Activated CD4-positive, alpha-beta memory T cell treated with anti-CD3 and anti-CD28 coated beads, Interleukin-2, amount 10 ng/mL, durations not matched to agents 7 days and 5 days (primary cell): ENCODE measurements around the gene KNG1. TPM values are rescaled to one million over a fixed set of nuclear protein-coding genes. Genes with fewer than 3 reads are reported as not detected.

Source experiments
- CTCF ChIA-PET: fragments of 350-600 bp; sonication (Branson Sonifier 250); formaldehyde crosslinking; loops from one replicate; lab custom pipeline; 2021; ENCODE audit warnings: antibody characterized with exemption, inconsistent platforms; lab: Charles Lee
- POLR2A ChIA-PET: fragments of 350-600 bp; sonication (Branson Sonifier 250); formaldehyde crosslinking; loops from one replicate; lab custom pipeline; 2021; ENCODE audit warnings: antibody characterized with exemption; lab: Charles Lee
- DNase-seq: peaks from one replicate; pipeline ENCODE4 v3.0.0-alpha.2; 2020
- H3K27ac Mint-ChIP-seq: one replicate; pipeline ENCODE4 v1.8.0; 2021; ENCODE audit warnings: mild to moderate bottlenecking, mixed read lengths
- H3K27me3 Mint-ChIP-seq: one replicate; pipeline ENCODE4 v1.8.0; 2021; ENCODE audit warnings: mixed read lengths
- H3K36me3 Mint-ChIP-seq: one replicate; pipeline ENCODE4 v1.8.0; 2021; ENCODE audit warnings: low read depth, mixed read lengths
- H3K4me1 Mint-ChIP-seq: one replicate; pipeline ENCODE4 v1.8.0; 2021; ENCODE audit warnings: mixed read lengths
- H3K4me3 Mint-ChIP-seq: one replicate; pipeline ENCODE4 v1.8.0; 2021; ENCODE audit warnings: mild to moderate bottlenecking, mixed read lengths
- H3K9me3 Mint-ChIP-seq: one replicate; pipeline ENCODE4 v1.8.0; 2021; ENCODE audit warnings: mixed read lengths
- total RNA-seq, 2 experiments: library from RNA; stranded (reverse); gene quantifications; one replicate each; pipeline ENCODE4 v1.2.3, GENCODE V29; 2021

The KNG1 gene
- total RNA-seq, 2 experiments from 2014 or later = not detected

DNA sequence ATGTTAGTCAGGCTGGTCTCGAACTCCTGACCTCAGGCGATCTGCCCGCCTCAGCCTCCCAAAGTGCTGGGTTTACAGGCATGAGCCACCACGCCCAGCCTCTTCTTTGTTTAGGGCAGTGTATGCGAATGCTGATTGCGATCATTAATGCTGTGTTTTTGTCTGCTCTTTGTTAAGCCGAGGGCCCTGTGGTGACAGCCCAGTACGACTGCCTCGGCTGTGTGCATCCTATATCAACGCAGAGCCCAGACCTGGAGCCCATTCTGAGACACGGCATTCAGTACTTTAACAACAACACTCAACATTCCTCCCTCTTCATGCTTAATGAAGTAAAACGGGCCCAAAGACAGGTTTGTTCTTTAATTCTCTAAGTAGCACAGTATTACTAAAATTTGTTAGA, 7.8 kb downstream of the KNG1 start:
- H3K4me1 Mint-ChIP-seq = no peaks in the 10 kb centered on the region
- POLR2A ChIA-PET = no interaction called here

DNA sequence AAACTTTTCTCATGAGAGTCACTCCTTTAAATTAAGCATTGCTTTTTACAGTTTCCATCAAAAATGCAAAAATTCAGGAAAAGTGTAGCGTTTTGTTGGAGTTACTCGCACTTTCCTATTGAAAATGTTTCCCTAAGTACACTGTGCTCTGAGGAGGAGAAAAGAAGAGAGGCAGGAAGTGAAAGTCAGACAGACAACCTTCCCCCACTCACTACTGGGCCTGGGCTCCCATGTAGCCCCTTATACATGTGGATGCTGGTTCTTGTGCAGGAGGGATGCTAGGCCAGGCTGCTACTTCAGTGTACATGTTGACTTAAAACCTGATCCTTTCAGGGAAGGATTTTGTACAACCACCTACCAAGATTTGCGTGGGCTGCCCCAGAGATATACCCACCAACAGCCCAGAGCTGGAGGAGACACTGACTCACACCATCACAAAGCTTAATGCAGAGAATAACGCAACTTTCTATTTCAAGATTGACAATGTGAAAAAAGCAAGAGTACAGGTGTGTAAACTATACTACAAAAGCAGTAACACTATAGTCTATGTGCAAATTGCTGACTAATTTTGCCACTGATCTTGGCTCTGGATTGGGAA, 15.1 kb downstream of the KNG1 start:
- H3K36me3 Mint-ChIP-seq = no peaks in the 10 kb centered on the region

More for the DNA sequence above, 7.8 kb downstream of the KNG1 start:
- H3K4me3 Mint-ChIP-seq = no peak overlapping the region
- CTCF ChIA-PET = no interaction called here
- no peaks in the 10 kb centered on the region for H3K36me3 Mint-ChIP-seq
- H3K27ac Mint-ChIP-seq = no peak overlapping the region
- H3K9me3 Mint-ChIP-seq = no peaks in the 10 kb centered on the region
- DNase-seq = no peak
- H3K27me3 Mint-ChIP-seq = peaks cover 14% of the 10 kb centered on the region

DNA sequence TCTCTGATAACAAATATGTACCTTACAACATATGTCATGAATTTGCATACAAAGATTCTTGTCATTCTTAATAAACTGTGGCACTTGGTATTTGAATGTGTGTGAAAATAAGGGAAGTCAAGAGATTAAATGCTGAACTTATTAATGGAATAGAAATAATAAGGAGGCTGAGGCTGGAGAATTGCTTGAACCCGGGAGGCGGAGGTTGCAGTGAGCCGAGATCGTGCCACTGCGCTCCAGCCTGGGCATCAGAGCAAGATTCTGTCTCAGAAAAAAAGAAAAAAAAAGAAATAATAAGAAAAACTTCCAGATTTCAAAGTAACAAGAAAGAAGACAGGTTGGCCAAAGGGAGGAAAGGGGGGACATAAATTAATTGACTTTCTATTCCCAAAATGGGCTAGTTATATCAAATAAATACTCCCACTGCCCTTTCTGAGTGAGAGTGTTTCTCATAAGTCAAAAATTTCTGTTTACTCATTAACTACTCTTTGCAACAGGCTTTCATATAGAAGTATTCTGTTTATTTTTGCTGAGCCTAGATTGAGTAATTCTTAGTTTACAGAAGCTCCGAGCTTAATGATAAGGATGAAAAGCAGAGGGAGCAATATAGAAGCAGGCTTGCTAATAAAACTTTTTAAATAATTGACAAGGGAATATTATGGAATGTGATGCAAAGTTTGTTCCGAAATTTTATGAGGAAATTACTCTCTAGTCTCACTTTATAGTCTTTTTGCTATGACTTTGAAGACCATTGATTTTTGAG, 25.6 kb downstream of the KNG1 start:
- H3K4me3 Mint-ChIP-seq = no peak overlapping the region
- POLR2A ChIA-PET = no interaction called here
- H3K27ac Mint-ChIP-seq = no peak overlapping the region
- H3K27me3 Mint-ChIP-seq = no peaks in the 10 kb centered on the region
- no peak for DNase-seq
- no peaks in the 10 kb centered on the region for H3K9me3 Mint-ChIP-seq
- H3K4me1 Mint-ChIP-seq = peaks cover 3% of the 10 kb centered on the region
- no peaks in the 10 kb centered on the region for H3K36me3 Mint-ChIP-seq
- CTCF ChIA-PET = no interaction called here

More for the DNA sequence above, 15.1 kb downstream of the KNG1 start:
- no peak for DNase-seq
- Mint-ChIP-seq H3K4me1 (no peaks in the 10 kb centered on the region), H3K27me3 (peaks cover 2% of the 10 kb centered on the region), H3K27ac (no peak overlapping the region), H3K4me3 (no peak overlapping the region), H3K9me3 (no peaks in the 10 kb centered on the region)
- CTCF ChIA-PET = no interaction called here
- POLR2A ChIA-PET = no interaction called here

DNA sequence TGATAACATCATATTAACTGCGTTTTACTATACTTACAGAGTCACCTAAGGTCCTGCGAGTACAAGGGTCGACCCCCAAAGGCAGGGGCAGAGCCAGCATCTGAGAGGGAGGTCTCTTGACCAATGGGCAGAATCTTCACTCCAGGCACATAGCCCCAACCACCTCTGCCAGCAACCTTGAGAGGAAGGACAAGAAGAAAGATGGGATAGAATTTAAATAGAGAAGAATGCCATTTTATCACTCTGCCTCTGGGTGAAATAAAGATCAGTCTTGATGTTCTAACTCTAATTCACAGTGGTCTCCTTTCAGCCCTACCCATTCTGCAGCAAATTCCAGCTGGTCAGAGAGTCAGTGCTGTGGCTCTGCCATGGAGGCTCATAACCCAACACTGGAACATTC, 26.5 kb downstream of the KNG1 start:
- Mint-ChIP-seq H3K27me3 (no peaks in the 10 kb centered on the region), H3K27ac (no peak overlapping the region), H3K36me3 (no peaks in the 10 kb centered on the region), H3K4me1 (peaks cover 3% of the 10 kb centered on the region), H3K4me3 (no peak overlapping the region), H3K9me3 (no peaks in the 10 kb centered on the region)
- CTCF ChIA-PET = no interaction called here
- no peak for DNase-seq
- POLR2A ChIA-PET = no interaction called here

DNA sequence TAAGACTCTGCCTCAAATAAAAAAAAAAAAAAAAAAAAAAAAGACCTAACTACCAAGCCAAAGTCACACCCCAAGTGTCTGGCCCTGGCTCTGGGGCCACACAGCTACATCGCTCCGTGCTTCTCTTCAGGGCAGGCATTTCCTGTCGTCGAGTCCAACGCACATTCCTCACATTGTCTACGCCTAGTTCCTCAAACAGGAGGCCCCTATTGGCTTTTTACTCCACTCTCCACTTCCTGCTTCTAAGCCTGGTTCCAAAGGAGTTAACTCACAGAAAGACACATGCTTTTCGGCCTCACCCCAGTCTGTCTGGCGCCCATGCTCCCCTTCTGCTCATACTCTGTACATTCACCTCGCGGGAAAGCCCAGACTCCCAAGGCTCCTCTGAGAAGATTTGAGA, 28.8 kb downstream of the KNG1 start:
- peaks cover 3% of the 10 kb centered on the region for H3K4me1 Mint-ChIP-seq
- no peaks in the 10 kb centered on the region for H3K27me3 Mint-ChIP-seq
- POLR2A ChIA-PET = no interaction called here

DNA sequence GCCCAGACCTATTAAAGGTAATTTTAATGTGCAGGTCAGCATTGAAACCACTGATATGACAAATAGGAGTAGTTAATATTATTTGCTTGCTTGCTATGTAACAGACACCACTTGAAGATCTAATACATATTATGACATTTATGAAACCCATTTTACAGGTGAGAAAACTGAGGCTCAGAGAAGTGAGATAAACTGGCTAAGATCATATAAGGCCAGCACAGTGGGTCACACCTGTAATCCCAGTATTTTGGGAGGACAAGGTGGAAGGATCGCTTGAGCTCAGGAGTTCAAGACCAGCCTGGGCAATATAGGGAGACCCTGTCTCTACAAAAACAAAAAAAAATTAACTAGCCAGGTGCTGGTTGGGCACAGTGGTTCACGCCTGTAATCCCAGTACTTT, 33.2 kb downstream of the KNG1 start:
- CTCF ChIA-PET = no interaction called here
- Mint-ChIP-seq H3K4me1 (peaks cover 9% of the 10 kb centered on the region), H3K9me3 (no peaks in the 10 kb centered on the region), H3K36me3 (no peaks in the 10 kb centered on the region), H3K27ac (no peak overlapping the region), H3K27me3 (peaks cover 2% of the 10 kb centered on the region), H3K4me3 (no peak overlapping the region)
- DNase-seq = no peak
- POLR2A ChIA-PET = no interaction called here

More for the DNA sequence above, 28.8 kb downstream of the KNG1 start:
- DNase-seq = no peak
- Mint-ChIP-seq H3K4me3 (no peak overlapping the region), H3K36me3 (no peaks in the 10 kb centered on the region), H3K9me3 (no peaks in the 10 kb centered on the region), H3K27ac (no peak overlapping the region)
- CTCF ChIA-PET = no interaction called here

DNA sequence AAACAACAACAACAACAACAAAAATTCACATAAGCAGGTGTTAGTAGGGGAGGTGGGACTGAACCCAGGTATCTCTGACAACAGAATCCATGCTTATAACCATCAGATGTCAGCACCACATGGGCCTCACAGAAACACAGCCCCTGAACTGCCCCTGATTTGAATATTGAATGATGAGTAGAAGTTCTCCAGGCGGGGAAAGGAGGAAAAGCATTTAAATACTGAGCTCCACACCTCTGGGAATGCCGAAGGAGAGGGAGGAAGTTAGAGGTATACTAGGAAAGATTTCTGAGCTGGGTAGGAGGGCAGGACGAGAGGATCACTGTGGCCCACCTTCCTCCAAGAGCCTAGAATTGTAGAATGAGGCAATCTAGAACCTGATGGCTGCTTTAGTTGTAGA, 34.3 kb downstream of the KNG1 start:
- H3K4me1 Mint-ChIP-seq = peaks cover 6% of the 10 kb centered on the region
- no peak overlapping the region for H3K27ac Mint-ChIP-seq
- H3K4me3 Mint-ChIP-seq = no peak overlapping the region
- ChIA-PET CTCF (no interaction called here), POLR2A (no interaction called here)
- H3K36me3 Mint-ChIP-seq = no peaks in the 10 kb centered on the region
- H3K9me3 Mint-ChIP-seq = no peaks in the 10 kb centered on the region
- peaks cover 2% of the 10 kb centered on the region for H3K27me3 Mint-ChIP-seq
- no peak for DNase-seq

DNA sequence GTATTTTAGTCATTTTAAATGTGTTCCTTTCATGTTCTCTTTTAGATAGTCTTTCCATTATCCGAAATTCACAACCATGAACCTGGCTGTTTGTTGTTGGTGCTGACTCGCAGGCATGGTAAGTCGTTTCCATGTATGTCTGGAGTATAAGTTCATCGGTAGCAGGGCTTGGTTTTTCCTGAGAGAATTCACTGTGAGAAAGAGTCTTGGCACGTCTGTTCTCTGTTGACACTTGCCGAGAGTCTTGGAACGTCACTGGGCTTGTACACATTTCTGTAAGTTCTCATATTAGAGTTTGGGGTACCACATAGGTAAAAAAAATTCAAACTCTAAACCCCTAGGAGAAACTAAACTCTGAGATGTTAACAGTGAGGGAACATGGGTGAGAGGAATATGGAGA, 36.8 kb downstream of the KNG1 start:
- Mint-ChIP-seq H3K27me3 (peaks cover 2% of the 10 kb centered on the region), H3K4me1 (peaks cover 6% of the 10 kb centered on the region), H3K27ac (no peak overlapping the region), H3K4me3 (no peak overlapping the region), H3K9me3 (no peaks in the 10 kb centered on the region), H3K36me3 (no peaks in the 10 kb centered on the region)
- POLR2A ChIA-PET = no interaction called here
- CTCF ChIA-PET = no interaction called here
- no peak for DNase-seq

DNA sequence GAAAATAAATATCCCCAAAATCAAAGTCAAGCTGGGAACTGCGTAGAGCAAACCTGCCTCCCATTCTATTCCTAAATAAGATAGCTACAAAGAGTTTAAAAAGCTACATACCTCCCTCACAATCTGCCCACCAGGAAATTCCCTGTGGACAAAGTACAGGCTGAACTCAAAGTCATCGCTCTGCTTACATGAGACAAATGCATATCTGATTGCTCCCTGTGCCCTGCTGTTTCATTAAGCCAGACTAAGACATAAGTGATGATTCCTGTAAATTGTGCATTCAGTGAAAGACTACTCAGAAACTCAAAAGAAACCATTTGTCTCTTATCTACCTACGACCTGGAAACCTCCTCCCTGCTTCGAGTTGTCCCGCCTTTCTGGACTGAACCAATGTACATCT, 37.7 kb downstream of the KNG1 start:
- no peak for DNase-seq
- ChIA-PET POLR2A (no interaction called here), CTCF (no interaction called here)
- Mint-ChIP-seq H3K4me3 (no peak overlapping the region), H3K4me1 (peaks cover 6% of the 10 kb centered on the region), H3K9me3 (no peaks in the 10 kb centered on the region), H3K27ac (no peak overlapping the region), H3K36me3 (no peaks in the 10 kb centered on the region), H3K27me3 (peaks cover 2% of the 10 kb centered on the region)

DNA sequence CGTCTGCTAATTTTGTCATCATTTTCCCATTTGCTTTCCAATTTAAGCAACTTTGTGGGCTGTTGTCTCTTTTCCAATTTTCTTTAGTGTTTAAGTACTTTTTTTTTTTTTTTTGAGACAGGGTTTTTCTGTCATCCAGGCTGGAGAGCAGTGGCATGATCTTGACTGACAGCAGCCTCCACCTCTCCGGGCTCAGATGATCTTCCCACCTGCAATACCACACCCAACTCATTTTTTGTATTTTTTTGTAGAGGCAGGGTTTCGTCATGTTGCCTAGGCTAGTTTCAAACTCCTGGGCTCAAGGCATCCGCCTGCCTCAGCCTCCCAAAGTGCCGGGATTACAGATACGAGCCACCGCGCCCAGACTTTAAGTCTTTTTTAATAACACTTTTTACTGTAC, 40.1 kb downstream of the KNG1 start:
- Mint-ChIP-seq H3K27me3 (peaks cover 2% of the 10 kb centered on the region), H3K9me3 (no peaks in the 10 kb centered on the region), H3K4me3 (no peak overlapping the region), H3K27ac (no peak overlapping the region), H3K36me3 (no peaks in the 10 kb centered on the region), H3K4me1 (peaks cover 9% of the 10 kb centered on the region)
- ChIA-PET CTCF (no interaction called here), POLR2A (no interaction called here)
- no peak for DNase-seq

DNA sequence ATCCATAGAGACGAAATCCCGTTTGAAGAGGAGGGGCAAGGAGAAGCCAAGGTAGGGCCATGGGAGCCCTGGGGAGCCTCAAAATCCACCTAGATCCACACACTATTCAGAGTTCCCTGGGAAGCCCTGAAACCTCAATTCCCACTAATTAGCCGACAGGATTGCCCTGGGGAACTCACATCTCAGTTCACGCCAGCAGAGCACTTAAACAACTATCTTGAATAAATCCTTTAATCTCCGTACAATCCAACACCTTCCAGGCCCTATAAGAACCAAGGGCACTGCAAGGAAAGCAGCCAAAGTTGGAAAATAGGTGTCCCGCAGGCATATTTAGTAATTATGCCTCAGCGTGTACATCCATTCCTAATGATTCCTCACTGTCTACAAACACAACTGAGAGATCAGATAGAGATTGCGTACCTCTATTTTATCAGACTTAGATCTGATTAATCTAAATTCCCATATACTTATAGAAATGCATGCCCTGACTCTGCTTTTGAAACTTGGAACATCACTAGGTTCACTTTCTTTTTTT, 40.6 kb downstream of the KNG1 start:
- Mint-ChIP-seq H3K4me1 (peaks cover 9% of the 10 kb centered on the region), H3K36me3 (no peaks in the 10 kb centered on the region), H3K27ac (no peak overlapping the region), H3K9me3 (no peaks in the 10 kb centered on the region), H3K27me3 (peaks cover 2% of the 10 kb centered on the region), H3K4me3 (no peak overlapping the region)
- DNase-seq = no peak
- POLR2A ChIA-PET = no interaction called here
- CTCF ChIA-PET = no interaction called here

DNA sequence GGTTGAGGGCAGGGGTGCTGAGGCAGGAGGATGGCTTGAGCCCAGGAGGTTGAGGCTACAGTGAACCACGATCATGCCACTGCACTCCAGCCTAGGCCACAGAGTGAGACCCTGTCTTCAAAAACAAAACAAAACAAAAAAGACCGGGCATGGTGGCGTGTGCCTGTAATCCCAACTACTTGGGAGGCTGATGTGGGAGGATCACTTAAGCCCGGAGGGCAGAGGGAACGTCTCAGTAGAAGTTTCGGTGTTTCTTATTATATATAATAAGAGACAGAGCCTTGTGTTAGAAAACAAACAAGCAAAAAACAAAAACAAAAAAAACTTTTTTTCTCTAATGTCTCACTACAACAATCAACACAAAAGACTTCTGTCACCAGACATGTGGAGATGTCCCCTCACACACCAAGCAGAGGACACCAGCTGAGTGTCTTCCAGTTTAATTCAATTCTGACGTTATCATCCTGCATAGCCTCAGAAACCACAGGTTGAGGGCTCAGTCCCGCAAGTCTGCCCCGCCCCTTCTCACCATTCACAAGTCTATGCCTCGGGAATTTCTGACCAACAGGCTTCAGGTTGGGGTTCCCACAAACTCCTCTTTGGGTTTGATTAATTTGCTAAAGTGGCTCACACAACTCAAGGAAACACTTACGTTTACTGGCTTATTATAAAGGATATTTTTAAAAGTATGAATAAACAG, 42.2 kb downstream of the KNG1 start:
- H3K4me1 Mint-ChIP-seq = peaks cover 3% of the 10 kb centered on the region
- H3K36me3 Mint-ChIP-seq = no peaks in the 10 kb centered on the region
- no peaks in the 10 kb centered on the region for H3K27me3 Mint-ChIP-seq
- H3K4me3 Mint-ChIP-seq = no peak overlapping the region
- H3K9me3 Mint-ChIP-seq = no peaks in the 10 kb centered on the region
- no peak for DNase-seq
- no peak overlapping the region for H3K27ac Mint-ChIP-seq
- ChIA-PET CTCF (no interaction called here), POLR2A (no interaction called here)

DNA sequence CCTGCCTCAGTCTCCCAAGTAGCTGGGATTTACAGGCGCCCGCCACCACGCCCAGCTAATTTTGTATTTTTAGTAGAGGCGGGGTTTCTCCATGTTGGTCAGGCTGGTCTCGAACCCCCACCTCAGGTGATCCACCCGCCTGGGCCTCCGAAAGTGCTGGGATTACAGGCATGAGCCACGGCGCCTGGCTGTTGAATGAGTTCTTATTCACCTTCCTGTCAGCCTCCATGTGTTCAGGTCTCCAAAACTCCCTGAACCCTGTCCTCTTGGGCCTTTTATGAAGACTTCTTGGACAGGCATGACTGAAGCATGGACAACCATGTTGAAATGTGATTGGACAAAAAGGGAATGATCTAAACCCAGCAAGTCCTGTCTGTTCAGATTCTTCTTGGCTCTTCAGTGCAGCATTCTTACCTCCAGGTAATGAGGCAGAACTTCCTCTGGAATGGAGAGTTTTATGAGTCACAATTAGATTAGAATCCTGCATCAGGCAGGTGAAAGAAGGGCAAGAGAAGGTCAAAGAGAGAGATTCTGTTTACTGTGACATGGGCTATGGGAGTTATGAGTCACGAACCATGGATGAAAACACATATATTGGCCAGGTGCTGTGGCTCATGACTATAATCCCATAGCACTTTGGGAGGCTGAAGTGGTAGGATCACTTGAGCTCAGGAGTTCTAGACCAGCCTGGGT, 43.1 kb downstream of the KNG1 start:
- no peak overlapping the region for H3K27ac Mint-ChIP-seq
- no peaks in the 10 kb centered on the region for H3K36me3 Mint-ChIP-seq
- CTCF ChIA-PET = no interaction called here
- POLR2A ChIA-PET = no interaction called here
- H3K4me1 Mint-ChIP-seq = peaks cover 3% of the 10 kb centered on the region
- no peaks in the 10 kb centered on the region for H3K27me3 Mint-ChIP-seq
- no peaks in the 10 kb centered on the region for H3K9me3 Mint-ChIP-seq
- DNase-seq = no peak
- H3K4me3 Mint-ChIP-seq = no peak overlapping the region
